Coronary artery (tissue), 2 donors: ENCODE measurements around the gene CAND1.

ENCODE experiments used
- DNase-seq: peaks from one replicate; pipeline ENCODE4 v3.0.0-alpha.2; 2017; ENCODE audit warnings: low spot score
- H3K27ac ChIP-seq, 2 donors: fragments of 200-600 bp; sonication (generic); one replicate each; pipeline ENCODE4 v1.5.1; 2016 to 2019
- H3K4me3 ChIP-seq: fragments of 200-600 bp; sonication (generic); 2 replicates; pipeline ENCODE4 v1.5.1; 2016; ENCODE audit warnings: mild to moderate bottlenecking, moderate library complexity
- CTCF ChIP-seq: fragments of 200-600 bp; sonication (generic); IDR thresholded peaks from one replicate; pipeline ENCODE4 v1.5.1; 2019; ENCODE audit warnings: antibody characterized with exemption

CAND1 gene

GRCh38 chr12:67243260-67243659 lies 25.9 kb upstream of the CAND1 start:
- no peak for DNase-seq
- Histone ChIP-seq H3K27ac (no peak overlapping the region), H3K4me3 (no peak overlapping the region)
- TF ChIP-seq CTCF = no peak

GRCh38 chr12:67245571-67245970 lies 23.6 kb upstream of the CAND1 start:
- Histone ChIP-seq H3K27ac (no peak overlapping the region), H3K4me3 (no peak overlapping the region)
- no peak for TF ChIP-seq CTCF
- DNase-seq = no peak

- TF ChIP-seq CTCF = no peak
- DNase-seq = no peak
- Histone ChIP-seq H3K27ac (no peak overlapping the region), H3K4me3 (no peak overlapping the region)
These were observed 18.1 kb upstream of the CAND1 start for GRCh38 chr12:67251012-67251411.

GRCh38 chr12:67254372-67255026 lies 14.7 kb upstream of the CAND1 start:
- Histone ChIP-seq H3K27ac (no peak overlapping the region), H3K4me3 (no peak overlapping the region)
- DNase-seq = no peak
- TF ChIP-seq CTCF = no peak

GRCh38 chr12:67256649-67257048 lies 12.5 kb upstream of the CAND1 start:
- Histone ChIP-seq H3K27ac (no peak overlapping the region), H3K4me3 (no peak overlapping the region)
- TF ChIP-seq CTCF = no peak
- DNase-seq = no peak

GRCh38 chr12:67263471-67263870 lies 5.7 kb upstream of the CAND1 start:
- Histone ChIP-seq H3K4me3 (no peak overlapping the region), H3K27ac (no peak overlapping the region)
- no peak for DNase-seq
- no peak for TF ChIP-seq CTCF

- peak overlapping the region; percentile 98 to 99 for H3K27ac ChIP-seq
- peak; percentile 96 for DNase-seq
- no peak for TF ChIP-seq CTCF
- peak overlapping the region; percentile 96 for H3K4me3 ChIP-seq
These were observed 743 bp upstream of the CAND1 start for GRCh38 chr12:67268335-67268895.
